ENCODE results near the gene TSPYL4. TPM values are rescaled to one million over a fixed set of nuclear protein-coding genes. Genes with fewer than 3 reads are reported as not detected.

The TSPYL4 gene
- total and polyA plus RNA-seq, 2 donors (not counting 3 experiments of a cell fraction or from before 2014, with no cell fraction given): 24.5 to 43.1 TPM

- peaks cover 35% of the 10 kb centered on the region for H3K4me1 ChIP-seq (ENCODE audit: control insufficient read depth, extremely low read depth, insufficient read depth, low read length)
- H2AFZ ChIP-seq (ENCODE audit: low read depth, low read length): peak overlapping the region; percentile 80
- H3K79me2 ChIP-seq (ENCODE audit: control insufficient read depth, insufficient read depth, low read length): peaks cover 31% of the 10 kb centered on the region
- no peak overlapping the region for H3K27ac ChIP-seq (ENCODE audit: insufficient read depth, low read depth, low read length)
- ChIA-PET POLR2A (no interaction called here), CTCF (interaction anchor here (1.4 to 5.1 kb wide), 5 partner anchors 12 to 254 kb away, joined by 3 to 77 read pairs (median 8); no protein-coding TSS in a partner anchor)
- peaks cover 3% of the 10 kb centered on the region for H4K20me1 ChIP-seq (replicated peaks; ENCODE audit: control insufficient read depth, extremely low read depth, insufficient read depth, low read length)
- no TSS peak for BruUV-seq (replicated peaks)
- no peaks in the 10 kb centered on the region for H3K9me1 ChIP-seq (replicated peaks; ENCODE audit: control insufficient read depth, extremely low read depth, insufficient read depth, low read length)
- H3K27me3 ChIP-seq (ENCODE audit: control insufficient read depth in 2 of 2, insufficient read depth in 2 of 2, low read length in 2 of 2): no peaks in the 10 kb centered on the region
- DNase-seq (ENCODE audit: low read depth, low spot score) (no peak), FAIRE-seq (no peak)
- no peak overlapping the region for H3K4me2 ChIP-seq (ENCODE audit: insufficient read depth, low read length)
- no peak overlapping the region for H3K9ac ChIP-seq (replicated peaks; ENCODE audit: extremely low read depth, insufficient read depth, low read length)
- dilution Hi-C loops (cut with MboI; ENCODE audit: extremely low pct_ligation_motif_present, low sequenced_read_pairs) (no loop called here), intact Hi-C loops (cut with micrococcal nuclease) (no loop called here)
- no peak for TF ChIP-seq EZH2 (IDR thresholded peaks at IDR 0.05; ENCODE audit: borderline replicate concordance, low read depth, low read length, severe bottlenecking)
- no peak for TF ChIP-seq POLR2AphosphoS5 (IDR thresholded peaks at IDR 0.05; ENCODE audit: insufficient read depth, low read depth, low read length)
- no peak for TF ChIP-seq POLR2A (IDR thresholded peaks at IDR 0.05; ENCODE audit: low read depth, low read length)
- TF ChIP-seq FOS (IDR thresholded peaks at IDR 0.05; ENCODE audit: borderline replicate concordance, insufficient read depth, low read length): no peak
- no peak for TF ChIP-seq MAX (IDR thresholded peaks at IDR 0.05; ENCODE audit: insufficient read depth, insufficient read length)
- TF ChIP-seq GATA2 (IDR thresholded peaks at IDR 0.05; ENCODE audit: insufficient read depth, insufficient read length, low read depth, low read length): no peak
- no peak for TF ChIP-seq JUN (IDR thresholded peaks at IDR 0.05; ENCODE audit: borderline replicate concordance, insufficient read depth, insufficient read length, low read depth)
- no peak overlapping the region for H3K4me3 ChIP-seq (replicated peaks in 1 of 3; ENCODE audit: insufficient read depth in 1 of 3, low read depth in 1 of 3, low read length in 3 of 3)
- H3K36me3 ChIP-seq (ENCODE audit: control insufficient read depth in 2 of 2, extremely low read depth in 1 of 2, insufficient read depth in 2 of 2, low read length in 2 of 2): peaks cover 0 to 5% of the 10 kb centered on the region in 2 experiments
- H3K9me3 ChIP-seq (replicated peaks; ENCODE audit: control insufficient read depth, insufficient read depth, low read length): no peaks in the 10 kb centered on the region
Measured at GRCh38 chr6:116280933-116281316, 27.1 kb upstream of the TSPYL4 start.

All from endothelial cell of umbilical vein (primary cell).